ENCODE results near the gene AK1.

Gene AK1

GRCh38 chr9:127829205-127829906 lies 48.1 kb downstream of the AK1 start:
- in situ Hi-C loops (cut with MboI; ENCODE audit: low sequenced_read_pairs), result no loop called here

- in situ Hi-C loops (cut with MboI; ENCODE audit: low sequenced_read_pairs), result no loop called here
Observed at GRCh38 chr9:127828262-127829031, 49.0 kb downstream of the AK1 start.

- in situ Hi-C loops (cut with MboI; ENCODE audit: low sequenced_read_pairs), result no loop called here
Observed at GRCh38 chr9:127826253-127826913, 51.1 kb downstream of the AK1 start.

GRCh38 chr9:127825319-127826051 lies 52.0 kb downstream of the AK1 start:
- in situ Hi-C loops (cut with MboI; ENCODE audit: low sequenced_read_pairs), result no loop called here

- in situ Hi-C loops (cut with MboI; ENCODE audit: low sequenced_read_pairs), result no loop called here
Observed at GRCh38 chr9:127822108-127822507, 55.4 kb downstream of the AK1 start.

- in situ Hi-C loops (cut with MboI; ENCODE audit: low sequenced_read_pairs), result no loop called here
Observed at GRCh38 chr9:127818574-127818973, 58.9 kb downstream of the AK1 start.

- in situ Hi-C loops (cut with MboI; ENCODE audit: low sequenced_read_pairs), result no loop called here
Observed at GRCh38 chr9:127817881-127818434, 59.5 kb downstream of the AK1 start.

GRCh38 chr9:127816728-127817127 lies 60.7 kb downstream of the AK1 start:
- in situ Hi-C loops (cut with MboI; ENCODE audit: low sequenced_read_pairs), result no loop called here

Data from HL-60/S4 (cell line).